ENCODE results near the gene ECHDC1. TPM values are rescaled to one million over a fixed set of nuclear protein-coding genes. Genes with fewer than 3 reads are reported as not detected.

The ECHDC1 gene
- total RNA-seq, 4 donors from 2014 or later, result 23.9 to 42.6 (median 38.0) TPM

DNA sequence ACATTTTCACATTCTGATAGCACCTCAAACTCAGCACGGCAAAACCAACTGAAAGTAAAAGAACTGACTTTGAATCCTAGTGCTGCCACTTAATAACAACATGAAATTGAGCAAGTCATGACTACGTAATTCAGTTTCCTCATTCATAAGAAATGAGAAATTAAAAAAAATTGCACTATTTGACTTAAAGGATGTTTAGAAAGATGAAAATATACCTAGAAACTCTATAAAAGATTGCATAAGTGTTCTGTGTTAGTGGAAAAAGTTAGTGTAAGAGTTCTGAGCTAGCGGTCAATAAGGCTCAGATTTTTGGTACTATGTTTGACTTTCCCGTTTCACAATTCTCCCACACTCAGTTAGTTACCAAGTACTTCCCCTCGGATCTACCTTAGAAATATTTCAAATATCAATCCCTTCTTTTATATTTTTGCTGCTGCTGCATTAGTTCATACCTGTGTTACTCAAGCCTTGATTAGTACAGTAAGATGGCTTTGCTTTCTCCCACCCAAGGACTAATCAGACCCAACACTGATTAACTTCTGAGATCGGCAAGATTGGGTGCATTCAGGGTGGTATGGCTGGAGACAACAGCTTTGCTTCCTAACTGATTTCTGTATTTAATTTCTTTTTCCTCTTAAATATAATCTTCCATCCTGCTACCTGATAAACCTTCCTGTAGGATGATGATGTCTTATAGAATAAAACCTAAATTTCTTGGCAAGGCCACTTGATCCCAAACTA is 25.9 kb downstream of the ECHDC1 start:
- no peak for DNase-seq (ENCODE audit: low spot score in 2 of 2)
- TF ChIP-seq POLR2A (IDR thresholded peaks at IDR 0.05), result no peak
- TF ChIP-seq, protein P1, sequence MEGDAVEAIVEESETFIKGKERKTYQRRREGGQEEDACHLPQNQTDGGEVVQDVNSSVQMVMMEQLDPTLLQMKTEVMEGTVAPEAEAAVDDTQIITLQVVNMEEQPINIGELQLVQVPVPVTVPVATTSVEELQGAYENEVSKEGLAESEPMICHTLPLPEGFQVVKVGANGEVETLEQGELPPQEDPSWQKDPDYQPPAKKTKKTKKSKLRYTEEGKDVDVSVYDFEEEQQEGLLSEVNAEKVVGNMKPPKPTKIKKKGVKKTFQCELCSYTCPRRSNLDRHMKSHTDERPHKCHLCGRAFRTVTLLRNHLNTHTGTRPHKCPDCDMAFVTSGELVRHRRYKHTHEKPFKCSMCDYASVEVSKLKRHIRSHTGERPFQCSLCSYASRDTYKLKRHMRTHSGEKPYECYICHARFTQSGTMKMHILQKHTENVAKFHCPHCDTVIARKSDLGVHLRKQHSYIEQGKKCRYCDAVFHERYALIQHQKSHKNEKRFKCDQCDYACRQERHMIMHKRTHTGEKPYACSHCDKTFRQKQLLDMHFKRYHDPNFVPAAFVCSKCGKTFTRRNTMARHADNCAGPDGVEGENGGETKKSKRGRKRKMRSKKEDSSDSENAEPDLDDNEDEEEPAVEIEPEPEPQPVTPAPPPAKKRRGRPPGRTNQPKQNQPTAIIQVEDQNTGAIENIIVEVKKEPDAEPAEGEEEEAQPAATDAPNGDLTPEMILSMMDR (IDR thresholded peaks at IDR 0.05), result no peak
- no peak for TF ChIP-seq POLR2AphosphoS5 (IDR thresholded peaks at IDR 0.05)
- H3K27me3 ChIP-seq, result no peaks in the 10 kb centered on the region
- no peaks in the 10 kb centered on the region for H3K4me1 ChIP-seq
- H3K4me3 ChIP-seq, result no peak overlapping the region
- peaks cover 19% of the 10 kb centered on the region for H3K36me3 ChIP-seq
- H3K27ac ChIP-seq, result no peak overlapping the region
- H3K9me3 ChIP-seq, result no peaks in the 10 kb centered on the region
- 91% methylated on average over 6 of the region's 6 CpGs for WGBS

DNA sequence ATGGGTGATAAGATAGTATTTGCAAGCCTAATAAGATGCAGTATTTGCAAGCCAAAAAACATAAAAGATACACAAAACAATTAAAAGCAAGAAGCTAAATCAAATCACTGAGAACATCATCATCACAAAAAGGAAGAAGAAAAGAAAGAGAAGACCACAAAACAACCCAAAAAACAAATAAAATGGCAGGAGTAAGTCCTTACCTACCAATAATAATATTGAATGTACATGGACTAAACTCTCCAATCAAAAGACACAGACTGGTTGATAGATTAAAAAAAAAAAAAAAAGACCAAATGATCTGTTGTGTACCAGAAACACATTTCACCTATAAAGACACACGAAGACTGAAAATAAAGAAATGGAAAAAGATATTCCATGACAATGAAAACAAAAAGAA is 37.7 kb downstream of the ECHDC1 start:
- TF ChIP-seq POLR2AphosphoS5 (IDR thresholded peaks at IDR 0.05) (no peak), EP300 (IDR thresholded peaks at IDR 0.05) (no peak), POLR2A (IDR thresholded peaks at IDR 0.05) (no peak)
- TF ChIP-seq, protein P1 (IDR thresholded peaks at IDR 0.05), result no peak
- Histone ChIP-seq H3K9me3 (peaks cover 6% of the 10 kb centered on the region), H3K27me3 (no peaks in the 10 kb centered on the region), H3K36me3 (peaks cover 8% of the 10 kb centered on the region), H3K27ac (no peak overlapping the region), H3K4me1 (peaks cover 14% of the 10 kb centered on the region), H3K4me3 (no peak overlapping the region)
- DNase-seq (ENCODE audit: low spot score in 2 of 2), result no peak
- WGBS, result 92% methylated on average over 1 of the region's 1 CpG

DNA sequence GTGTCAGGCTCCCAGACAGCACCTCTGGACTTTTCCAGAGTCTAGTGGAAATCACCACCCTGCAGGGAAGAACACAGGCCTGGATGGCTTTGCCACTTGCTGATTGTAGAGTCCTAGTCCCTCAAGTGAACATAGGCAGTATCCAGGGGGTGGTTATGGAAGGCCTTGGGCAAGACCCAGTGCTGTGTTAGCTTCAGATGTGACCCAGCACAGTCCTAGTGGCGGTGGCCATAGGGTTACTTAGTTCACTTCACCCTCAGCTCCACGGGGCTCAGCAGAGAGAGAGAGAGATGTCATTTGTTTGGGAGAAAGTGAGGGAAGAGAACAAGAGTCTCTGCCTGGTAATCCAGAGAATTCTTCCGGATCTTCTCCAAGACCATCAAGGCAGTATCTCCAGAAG is 39.5 kb downstream of the ECHDC1 start:
- Histone ChIP-seq H3K27me3 (no peaks in the 10 kb centered on the region), H3K4me3 (no peak overlapping the region), H3K4me1 (peaks cover 17% of the 10 kb centered on the region), H3K36me3 (peaks cover 1% of the 10 kb centered on the region), H3K27ac (no peak overlapping the region), H3K9me3 (peaks cover 6% of the 10 kb centered on the region)
- DNase-seq (ENCODE audit: low spot score in 2 of 2), result no peak
- TF ChIP-seq EP300 (IDR thresholded peaks at IDR 0.05), result no peak
- TF ChIP-seq POLR2A (IDR thresholded peaks at IDR 0.05), result no peak
- no peak for TF ChIP-seq POLR2AphosphoS5 (IDR thresholded peaks at IDR 0.05)
- TF ChIP-seq, protein P1 (IDR thresholded peaks at IDR 0.05), result no peak
- 94% methylated on average over 3 of the region's 3 CpGs for WGBS

DNA sequence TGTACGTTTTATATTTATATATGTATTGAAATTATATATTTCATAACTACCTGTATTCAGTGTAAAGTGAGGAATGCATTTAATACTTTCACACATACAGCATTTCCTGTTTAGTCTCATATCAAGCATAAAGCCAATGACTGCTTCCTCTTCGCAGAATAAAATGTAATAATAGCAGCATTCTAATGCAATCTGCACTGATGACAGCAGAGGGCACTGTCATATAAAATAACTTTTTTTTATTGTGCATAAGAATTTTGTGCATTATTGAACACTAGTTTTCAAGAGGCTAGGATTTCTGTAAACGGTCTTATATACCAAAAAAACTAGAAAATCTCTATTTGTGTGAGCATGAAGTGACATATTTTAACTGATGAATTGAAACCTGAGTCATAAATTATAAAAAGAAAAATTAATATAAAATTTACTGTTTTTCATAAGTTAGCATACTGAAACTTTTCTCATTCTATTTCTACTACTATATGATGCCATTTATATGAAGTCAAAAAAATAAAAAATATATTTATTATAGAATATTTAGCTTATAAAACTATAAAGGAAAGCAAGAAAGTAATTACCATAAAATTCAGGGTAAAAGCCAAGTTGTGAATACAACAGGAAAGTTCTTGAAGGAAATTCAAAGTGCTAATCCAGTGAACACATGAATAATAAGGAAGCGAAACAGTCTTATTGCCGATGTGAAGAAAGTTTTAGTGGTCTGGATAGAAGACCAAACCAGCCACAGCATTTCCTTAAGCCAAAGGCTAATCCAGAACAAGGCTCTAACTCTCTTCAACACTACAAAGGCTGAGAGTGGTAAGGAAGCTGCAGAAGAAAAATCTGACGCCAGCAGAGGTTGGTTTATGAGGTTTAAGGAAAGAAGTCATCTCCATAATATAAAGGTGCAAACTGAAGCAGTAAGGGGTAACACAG is 40.4 kb downstream of the ECHDC1 start:
- H3K27me3 ChIP-seq, result no peaks in the 10 kb centered on the region
- TF ChIP-seq POLR2AphosphoS5 (IDR thresholded peaks at IDR 0.05) (no peak), POLR2A (IDR thresholded peaks at IDR 0.05) (no peak), EP300 (IDR thresholded peaks at IDR 0.05) (no peak)
- TF ChIP-seq, protein P1 (IDR thresholded peaks at IDR 0.05), result peak; percentile 52 to 65
- peaks cover 3% of the 10 kb centered on the region for H3K9me3 ChIP-seq
- no peak overlapping the region for H3K27ac ChIP-seq
- H3K4me3 ChIP-seq, result no peak overlapping the region
- peaks cover 17% of the 10 kb centered on the region for H3K4me1 ChIP-seq
- DNase-seq (ENCODE audit: low spot score in 2 of 2), result no peak
- H3K36me3 ChIP-seq, result peaks cover 3% of the 10 kb centered on the region
- WGBS, result 34% methylated on average over 6 of the region's 6 CpGs

DNA sequence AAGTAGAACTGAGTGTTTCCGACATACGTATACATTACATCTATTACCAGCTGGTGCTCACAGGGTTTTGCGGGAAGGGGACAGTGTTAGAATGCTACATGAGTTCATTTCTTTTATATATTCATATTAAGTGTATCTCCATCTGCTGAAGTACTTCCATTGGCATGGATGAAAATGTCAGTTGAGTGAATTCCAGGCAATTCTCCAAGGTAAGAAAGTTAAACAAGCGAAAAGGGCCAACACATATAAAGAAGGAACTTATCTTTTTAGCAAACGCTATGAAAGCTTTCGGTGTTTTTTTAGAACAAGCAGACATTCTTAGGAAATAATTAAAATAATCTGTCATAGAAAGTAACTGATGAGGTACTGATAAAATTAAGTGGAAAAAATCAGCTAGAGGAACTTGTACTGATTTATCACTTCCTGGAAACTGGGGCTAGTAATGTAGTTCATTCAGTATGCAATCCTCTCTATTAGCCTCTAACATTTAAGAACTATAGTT is 42.2 kb downstream of the ECHDC1 start:
- Histone ChIP-seq H3K27ac (no peak overlapping the region), H3K27me3 (no peaks in the 10 kb centered on the region), H3K4me1 (peaks cover 17% of the 10 kb centered on the region), H3K4me3 (no peak overlapping the region), H3K36me3 (peaks cover 3% of the 10 kb centered on the region), H3K9me3 (no peaks in the 10 kb centered on the region)
- 80% methylated on average over 6 of the region's 6 CpGs for WGBS
- TF ChIP-seq POLR2A (IDR thresholded peaks at IDR 0.05) (no peak), EP300 (IDR thresholded peaks at IDR 0.05) (no peak), POLR2AphosphoS5 (IDR thresholded peaks at IDR 0.05) (no peak)
- TF ChIP-seq, protein P1 (IDR thresholded peaks at IDR 0.05), result no peak
- DNase-seq (ENCODE audit: low spot score in 2 of 2), result no peak

All from suprapubic skin (tissue), 4 donors.